Dedifferentiated amniotic fluid mesenchymal stem cell (primary cell): ENCODE results near the gene E4F1.
"Not testable (repeated sequence)": the region's sequence is repeated elsewhere in the genome, so short reads cannot be mapped to it uniquely, and the experiment has no call there.

Experiments used
- DNase-seq: peaks from one replicate; pipeline ENCODE4 v3.0.0-alpha.2; 2016; ENCODE audit errors: extremely low spot score

Gene E4F1

DNA sequence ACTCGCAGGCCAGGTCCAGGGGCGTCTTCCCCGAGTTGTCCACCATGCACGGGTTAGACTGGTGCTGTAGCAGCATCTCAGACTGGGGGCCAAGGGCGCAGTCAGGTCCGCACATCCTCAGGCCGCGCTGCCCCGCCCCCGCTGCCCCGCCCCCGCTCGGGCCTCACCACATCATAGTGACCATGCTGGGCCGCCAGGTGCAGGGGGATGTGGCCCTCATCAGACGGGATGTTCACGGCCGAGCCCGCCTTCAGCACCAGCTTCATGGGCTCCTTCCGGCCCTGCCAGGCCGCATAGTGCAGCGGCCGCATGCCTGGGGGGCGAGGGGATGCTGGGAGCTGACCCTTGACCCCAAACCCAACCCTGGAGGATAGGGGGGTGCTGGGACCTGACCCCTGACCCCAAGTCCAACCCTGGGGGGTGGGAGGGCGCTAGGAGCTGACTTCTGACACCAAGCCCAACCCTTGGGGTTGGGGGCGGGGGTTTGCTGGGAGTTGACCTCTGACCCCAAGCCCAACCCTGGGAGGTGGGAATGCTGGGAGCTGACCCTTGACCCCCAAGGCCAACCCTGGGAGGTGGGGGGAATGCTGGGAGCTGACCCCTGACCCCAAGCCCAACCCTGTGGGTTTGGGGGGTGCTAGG is 34.0 kb upstream of the E4F1 start:
- no peak for DNase-seq

DNA sequence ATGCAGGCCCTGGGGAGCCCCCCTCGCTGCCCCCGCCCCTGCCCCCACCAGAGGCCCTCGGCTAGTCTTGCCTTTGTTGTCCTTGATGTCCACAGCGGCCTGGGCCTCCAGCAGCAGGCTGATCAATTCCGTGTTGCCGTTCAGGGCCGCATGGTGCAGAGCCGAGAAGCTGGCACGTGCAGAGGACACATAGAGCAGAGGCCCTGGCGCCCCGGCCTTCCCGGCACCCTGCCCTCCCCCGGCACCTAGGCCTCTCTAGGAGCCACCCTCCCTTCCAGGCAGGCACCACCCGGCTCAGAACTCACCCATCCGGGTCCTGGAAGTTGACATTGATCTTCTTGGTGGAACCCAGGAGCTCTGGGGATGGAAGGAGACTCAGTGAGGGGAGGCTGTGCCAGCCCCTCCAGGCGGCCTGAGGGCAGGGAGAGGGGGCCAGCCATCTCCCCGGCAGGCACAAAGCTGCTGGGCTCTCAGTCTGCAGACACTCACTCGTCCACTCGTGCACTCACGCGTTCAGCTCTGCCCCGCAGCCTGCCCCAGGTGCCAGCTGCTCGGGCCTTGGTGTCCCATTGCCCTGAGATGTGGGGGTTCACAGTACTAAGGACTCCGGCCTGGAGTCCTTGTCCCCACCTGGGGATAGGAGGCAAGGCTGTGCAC is 33.3 kb upstream of the E4F1 start:
- DNase-seq: no peak

DNA sequence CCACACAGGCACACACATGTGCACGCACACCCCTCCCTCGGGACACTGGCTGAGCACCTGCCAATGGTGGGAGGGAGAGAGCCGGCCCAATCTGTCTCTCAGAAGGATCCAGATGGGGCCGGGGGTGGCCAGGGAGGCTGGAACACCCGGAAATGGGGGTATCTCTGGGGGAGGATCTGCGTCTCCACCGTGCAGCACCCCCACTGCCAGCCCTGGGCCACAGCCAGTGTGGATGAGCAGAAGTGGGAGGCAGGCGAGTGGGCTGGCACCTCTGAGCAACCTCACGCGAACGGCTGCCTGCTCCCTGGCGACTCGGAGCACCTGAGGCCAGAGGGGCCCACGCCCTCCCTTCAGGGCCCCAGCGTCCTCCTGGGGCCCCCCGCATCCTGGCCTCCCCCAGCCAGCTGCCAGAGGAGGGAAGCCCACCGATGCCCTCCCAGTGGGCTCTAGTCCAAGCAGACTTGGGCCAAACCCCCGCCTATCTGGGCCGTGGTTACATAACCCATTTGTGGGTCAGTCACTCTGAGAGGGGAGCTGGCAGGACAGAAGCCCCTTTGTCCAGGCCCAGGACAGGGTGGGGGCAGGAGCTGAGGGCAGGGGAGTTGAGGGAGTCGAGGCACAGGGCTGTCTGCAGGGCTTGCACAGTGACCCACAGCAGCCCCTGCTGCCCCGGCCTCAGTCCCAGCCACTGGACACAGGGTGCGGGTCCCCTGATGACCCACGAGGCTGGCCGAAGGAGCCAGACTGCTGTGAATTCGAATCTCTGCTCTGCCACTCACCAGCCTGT is 32.5 kb upstream of the E4F1 start:
- DNase-seq: no peak

DNA sequence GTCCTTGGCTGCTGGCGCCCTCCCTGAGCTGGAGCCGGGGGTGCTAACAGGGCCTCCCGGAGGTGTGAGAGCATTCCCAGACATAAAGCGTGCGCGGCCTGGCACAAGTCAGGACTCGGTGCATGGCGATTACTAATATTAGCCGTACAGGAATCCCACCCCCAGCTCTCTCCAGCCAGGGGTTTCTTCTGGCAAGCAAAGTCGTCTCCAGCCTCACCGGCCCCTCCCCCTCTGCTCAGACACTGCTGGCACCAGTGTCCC is 32.0 kb upstream of the E4F1 start:
- DNase-seq: no peak

DNA sequence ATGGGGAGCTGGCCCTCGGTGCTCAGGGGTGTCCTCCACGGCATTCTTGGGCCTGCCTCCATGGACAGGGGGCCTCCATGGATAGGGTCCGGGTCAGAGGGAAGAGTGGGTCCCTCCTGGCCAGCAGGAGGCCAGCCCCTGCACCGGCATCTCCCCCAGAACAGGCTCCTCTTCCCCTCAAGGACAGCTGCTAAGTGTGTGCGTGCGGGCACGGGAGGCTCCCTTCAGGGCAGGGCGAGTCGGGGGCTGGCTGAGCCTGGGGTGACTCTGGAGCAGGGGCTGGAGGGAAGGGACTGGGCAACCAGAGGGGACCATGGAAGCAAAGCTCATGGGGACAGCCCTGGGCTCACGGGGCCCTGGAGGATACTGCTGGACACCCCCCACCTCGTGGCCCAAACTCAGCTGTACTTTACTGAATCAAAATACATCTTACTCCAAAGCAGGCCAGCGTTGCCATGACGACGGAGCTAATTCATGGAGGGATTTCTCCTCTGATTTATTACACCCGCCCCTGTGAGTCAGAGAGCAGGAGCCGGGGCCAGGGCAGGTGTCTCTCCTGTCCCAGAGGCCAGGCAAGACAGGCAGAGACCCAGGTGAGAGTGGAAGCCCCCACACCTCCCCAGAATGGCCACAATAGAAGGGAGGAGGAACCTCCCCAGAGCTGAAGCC is 29.1 kb upstream of the E4F1 start:
- no peak for DNase-seq

DNA sequence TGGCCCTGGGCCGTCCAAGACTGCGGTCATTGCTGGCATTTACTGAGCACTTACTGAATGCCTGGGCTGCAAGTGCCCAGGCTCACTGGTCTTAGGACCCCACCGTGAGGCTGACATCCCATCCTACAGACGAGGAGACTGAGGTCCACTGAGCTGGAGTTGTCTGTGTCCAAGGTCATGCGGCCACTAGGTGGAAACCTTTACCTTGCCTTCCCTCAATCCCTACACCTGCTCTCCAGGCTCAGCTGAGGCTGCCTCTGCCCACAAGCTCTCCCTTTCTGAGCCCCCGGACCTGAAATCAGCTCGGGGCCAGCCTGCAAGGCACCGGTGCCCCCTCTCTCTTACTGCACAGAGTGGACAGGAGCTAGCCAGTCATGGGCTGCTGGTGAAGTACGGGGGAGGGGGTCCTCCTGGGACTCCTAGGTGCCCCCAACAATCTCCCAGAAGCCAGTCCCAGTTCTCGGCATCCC is 28.5 kb upstream of the E4F1 start:
- DNase-seq: no peak

DNA sequence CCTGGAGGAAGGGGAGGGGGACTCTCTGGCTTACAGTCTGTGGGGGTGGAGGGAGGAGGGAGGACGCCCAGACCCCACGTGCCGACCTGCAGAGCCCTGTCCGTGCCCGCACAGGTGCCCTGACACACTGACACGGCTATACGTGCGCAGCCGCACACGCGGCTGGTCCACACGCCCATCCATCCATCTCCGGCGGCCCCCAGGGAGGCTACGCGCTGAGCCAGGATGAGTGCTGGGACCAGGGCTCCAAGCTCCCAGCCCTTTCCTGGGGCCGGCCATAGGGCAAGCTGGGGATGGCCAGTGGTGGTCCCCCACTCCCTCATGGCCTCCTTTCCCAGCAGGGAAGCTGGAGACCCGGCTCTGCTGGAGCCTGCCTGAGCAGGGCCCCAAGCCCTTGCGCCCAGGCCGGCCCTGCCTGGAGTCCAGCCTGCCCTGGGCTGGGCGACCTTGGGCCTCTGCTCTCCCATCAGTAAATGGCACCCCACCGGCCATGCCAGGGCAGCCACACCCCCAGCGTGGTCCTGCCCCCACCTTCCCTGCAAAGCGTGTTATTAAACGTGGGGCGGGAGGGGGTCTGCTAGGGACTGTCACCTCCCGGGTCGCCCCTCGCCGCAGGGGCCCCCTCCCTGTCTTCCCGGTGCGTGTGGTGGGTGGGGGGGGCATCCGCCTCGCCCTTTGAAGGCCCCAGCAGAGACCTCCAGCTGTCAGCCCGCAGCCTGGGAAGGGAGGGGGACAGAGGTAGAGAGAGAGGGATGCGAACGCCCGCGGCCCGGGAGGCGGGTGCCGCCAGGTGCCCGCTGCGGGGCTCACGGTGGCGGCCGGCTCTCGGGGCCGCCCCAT is 27.8 kb upstream of the E4F1 start:
- no peak for DNase-seq

DNA sequence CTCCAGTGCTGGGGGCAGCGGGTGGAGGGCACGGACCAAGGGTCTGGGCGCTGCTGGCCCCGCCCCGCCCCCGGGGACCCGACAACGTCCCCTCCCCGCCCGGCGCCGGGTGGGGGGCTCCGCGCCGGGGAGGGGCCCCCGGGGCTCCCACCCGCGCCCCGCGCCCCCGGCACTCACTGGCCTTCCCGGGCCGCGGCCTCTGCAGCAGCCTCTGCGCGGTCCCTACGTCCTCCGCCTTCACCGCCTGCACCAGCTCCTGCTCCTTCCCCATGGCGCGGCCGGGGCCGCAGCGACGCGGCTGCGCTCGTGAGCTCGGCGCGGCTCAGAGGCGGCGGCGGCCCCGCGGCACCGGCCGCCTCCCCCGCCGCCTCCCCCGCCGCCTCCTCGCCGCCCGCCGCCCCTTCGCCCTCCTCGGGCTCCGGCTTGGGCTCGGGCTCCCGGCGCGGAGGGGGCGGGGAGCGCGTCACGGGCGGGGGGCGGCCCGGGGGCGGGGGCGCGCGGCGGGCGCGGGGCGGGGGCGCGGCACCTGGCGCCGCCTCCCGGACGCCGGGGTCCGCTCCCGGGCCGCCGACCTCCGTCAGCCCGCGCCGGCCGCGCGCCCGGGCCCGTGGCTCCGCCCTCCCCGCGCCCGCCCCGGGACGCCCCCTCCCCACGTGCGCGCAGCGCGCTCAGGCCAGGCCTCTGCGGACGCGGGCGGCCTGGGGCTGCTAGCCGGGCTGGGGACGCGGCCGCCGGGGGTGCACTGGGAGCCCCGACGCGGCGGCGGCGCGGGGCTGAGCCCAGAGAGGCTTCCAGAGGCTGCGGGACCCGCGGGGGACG is 27.0 kb upstream of the E4F1 start, which contains the start of gene CASKIN1:
CASKIN1 (minus strand) TSS at position 444 of the 819 bp plus-strand sequence; CDS start at position 271, 173 bp downstream.
- no peak for DNase-seq

DNA sequence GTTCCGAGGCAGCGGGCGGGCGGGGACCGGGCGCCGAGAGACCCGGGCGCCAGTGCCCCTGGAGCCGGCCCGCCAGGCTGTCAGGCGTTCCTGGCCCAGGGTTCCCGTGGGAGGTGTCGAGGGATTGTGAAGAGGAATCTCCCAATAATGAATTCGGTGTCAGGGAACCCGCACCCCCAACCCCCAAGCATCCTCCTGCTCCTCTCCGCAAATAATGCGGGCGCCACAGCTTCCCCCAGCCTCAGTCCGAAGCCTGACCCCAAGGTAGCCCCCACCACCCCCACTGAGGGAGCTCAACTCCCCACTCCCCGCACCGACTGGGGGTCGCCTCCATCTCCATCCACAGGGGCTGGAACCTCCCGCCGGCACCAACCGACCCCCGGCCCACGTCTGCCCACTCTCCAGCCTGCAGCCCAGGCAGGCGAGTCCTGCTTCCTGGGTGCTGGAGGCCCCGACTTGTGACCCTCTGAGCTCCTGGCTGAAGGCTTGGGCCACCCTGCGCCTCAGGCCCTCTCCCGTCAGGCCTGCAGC is 26.3 kb upstream of the E4F1 start:
- DNase-seq: no peak

DNA sequence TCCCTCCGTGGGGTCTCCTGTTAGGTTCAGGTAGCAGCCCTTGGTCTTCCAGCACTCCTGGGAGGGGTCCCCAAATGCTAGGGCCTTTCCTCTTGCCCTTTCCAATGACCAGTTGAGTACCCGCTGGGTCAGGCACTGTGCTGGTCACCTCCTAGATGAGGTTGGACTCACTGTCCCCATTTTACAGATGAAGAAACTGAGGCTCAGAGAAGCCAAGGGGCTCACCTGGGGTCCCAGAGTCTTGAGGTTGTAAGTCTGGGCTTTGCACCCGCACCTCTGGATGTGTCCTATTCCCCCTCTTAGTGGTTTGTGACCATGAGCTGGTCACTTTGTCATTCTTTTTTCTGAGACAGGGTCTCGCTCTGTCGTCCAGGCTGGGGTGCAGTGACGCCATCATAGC is 25.6 kb upstream of the E4F1 start:
- no peak for DNase-seq

DNA sequence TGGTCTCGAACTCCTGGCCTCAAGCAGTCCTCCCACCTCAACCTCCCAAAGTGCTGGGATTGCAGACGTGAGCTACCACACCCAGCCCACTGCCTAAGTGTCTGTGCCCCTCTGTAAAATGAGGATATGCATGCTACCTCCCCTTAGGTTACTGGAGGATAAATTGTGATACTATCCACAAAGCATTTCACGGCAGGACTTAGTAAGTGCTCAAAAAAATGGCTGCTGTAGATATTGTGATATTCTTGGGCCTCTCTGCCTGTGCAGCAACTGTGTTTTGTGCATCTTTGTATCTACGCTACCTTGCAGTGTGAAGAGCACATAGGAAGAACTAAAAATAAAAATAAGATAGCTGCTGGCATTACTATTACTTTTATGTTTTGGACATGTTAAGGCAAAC is 25.1 kb upstream of the E4F1 start:
- DNase-seq: no peak

DNA sequence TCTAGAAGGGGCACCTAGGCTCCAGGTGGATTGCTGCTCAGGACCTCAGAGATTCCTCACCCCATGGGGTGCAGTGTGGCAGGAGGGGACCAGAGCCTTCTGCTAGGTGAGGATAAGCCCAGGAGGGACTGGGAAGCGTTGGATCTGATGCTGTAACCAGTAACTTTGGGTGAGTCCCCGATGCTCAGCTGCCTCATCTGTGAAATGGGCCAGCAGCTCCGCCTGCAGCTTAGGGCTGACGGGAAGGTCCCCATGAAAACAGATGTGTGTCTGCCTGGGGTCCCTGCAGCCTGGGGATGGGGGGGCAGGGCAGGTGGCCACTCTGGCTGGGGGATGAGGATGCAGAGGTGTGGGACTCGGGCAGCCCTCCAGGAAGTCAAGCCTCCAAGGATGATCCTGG is 24.3 kb upstream of the E4F1 start:
- DNase-seq: no peak

DNA sequence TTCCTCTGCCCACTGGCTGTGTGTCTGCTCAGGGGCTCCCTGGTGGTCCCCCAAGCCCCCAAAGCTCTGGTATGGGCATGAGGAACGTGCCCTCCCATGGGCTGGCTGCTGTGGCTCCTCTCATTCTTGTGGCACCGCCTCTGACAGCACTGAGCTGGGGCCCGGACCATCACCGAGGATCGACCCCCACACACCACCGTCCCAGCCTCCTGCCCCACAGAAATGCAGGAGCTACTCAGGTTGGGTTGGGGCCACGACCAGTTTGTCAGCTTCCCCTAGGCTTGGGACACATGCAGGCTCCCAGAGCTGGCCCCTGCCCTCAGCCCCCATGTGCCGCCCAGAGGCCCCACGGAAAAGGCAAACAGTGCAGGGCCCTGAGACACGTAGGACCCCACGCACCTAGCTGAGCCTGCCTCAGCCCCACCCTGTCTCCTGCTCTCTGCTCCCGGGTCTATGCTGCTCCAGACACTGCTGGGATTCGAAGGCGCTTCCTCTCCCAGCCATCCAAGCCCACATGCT is 23.7 kb upstream of the E4F1 start:
- DNase-seq: no peak

DNA sequence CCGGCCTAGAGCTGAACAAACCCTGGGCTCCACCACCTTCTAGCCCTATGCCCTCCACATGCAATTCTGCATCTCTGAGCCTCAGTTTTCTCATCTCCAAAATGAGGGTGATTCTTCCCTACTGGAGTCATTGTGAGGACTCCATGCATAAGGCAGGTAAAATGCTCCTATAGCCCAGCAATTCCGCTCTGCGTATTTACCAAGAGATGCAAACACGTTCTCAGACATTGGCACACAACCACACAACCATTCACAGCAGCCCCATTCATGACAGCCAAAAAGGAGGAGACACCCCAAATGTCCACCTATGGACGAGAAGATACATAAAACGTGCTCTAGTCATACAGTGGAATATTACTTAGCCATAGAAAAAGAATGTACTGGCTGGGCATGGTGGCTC is 23.1 kb upstream of the E4F1 start:
- DNase-seq: no peak

DNA sequence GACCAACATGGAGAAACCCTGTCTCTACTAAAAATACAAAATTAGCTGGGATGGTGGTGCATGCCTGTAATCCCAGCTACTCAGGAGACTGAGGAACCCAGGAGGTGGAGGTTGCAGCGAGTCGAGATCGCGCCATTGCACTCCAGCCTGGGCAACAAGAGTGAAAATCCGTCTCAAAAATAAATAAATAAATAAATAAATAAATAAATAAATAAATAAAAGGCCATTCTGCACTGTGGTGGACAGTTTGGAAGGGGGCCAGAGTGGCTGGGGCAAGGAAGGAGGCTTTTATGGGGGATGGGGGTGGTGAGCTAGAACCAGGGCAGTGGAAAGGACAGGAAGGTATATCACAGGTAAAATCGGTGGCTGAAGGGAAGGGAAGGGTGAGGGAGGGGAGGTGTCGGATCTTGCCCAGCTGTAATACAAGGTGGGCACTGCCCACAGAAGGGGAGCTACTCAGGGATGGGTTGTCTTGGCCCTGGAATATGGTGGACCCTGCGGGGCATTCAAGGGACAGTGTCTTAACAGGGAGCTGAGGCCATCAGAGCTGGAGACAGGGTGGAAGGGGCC is 20.2 kb upstream of the E4F1 start:
- not testable (repeated sequence) for DNase-seq

DNA sequence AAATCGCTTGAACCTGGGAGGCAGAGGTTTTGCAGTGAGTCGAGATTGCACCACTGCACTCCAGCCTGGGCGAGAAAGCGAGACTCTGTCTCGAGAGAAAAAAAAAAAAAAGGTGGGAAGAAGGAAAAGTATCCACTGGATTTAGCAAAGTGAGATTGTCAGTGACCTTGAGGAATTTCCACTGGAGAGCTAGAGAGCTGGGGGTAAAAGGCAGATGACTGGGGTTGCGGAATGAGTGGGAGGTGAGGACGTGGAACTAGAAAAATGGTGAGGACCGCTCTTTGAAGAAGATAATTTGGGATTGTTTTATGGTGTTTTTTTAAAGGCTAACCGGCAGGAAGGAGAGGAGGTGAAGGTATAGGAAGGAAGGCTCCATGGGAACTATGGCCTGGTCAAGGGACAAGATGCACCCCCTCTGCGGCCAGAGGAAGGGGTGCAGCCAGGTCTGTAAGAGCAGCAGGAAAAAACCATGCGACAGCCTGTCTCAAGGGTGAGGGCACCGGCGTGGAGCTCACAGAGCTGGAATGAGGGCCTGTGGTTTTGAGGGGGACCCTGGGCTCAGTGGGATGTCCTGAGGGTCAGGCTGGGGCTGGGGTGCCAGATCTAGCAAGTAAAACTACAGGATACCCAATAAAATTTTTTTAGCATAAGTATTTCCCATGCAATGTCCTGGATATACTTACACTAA is 18.8 kb upstream of the E4F1 start:
- DNase-seq: no peak

DNA sequence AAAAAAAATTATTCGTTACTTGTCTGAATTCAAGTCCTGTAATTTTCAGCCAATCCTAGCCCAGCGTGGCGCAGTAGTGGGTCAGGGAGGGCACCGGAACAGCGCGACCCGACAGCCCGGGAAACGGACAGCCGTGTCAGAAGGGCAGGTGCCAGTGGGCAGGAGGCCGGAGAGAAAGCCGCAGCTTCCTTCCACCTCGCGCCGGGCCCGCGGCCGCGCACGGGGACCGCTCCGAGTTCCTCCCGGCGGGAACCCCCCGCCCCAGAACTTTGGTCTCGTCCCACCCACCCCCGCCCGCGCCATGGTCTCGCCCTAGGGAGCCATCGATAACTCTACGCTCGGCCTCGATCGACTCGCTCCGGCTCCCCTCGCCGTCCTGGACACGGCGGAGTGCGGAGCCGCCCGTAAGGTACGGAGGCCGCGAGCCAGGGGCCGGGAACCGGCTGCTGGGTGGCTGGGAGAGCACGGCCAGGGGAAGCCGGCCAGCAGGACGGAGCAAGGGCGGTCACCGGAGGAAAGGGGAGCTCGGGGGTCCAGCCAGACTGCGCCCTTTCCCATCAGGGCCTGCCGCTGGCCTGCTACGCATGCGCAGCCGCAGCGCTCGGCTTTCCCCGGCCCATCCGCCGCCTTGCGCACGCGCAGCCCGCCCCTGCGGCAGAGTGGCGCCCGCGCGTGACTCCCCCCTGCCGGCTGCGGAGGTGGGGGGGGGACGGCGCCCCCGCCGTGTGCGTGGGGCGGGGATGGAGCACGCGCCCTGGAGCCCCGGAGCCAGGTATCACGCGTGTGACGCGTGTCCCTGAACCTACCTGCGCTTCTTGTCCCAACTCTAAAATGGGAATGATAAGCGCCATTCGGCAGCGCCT is 18.1 kb upstream of the E4F1 start, which contains the start of gene MLST8:
MLST8 (plus strand) TSS at position 351 of the 863 bp plus-strand sequence. CDS start 632 bp downstream, outside the sequence.
- DNase-seq: peak; percentile 79

DNA sequence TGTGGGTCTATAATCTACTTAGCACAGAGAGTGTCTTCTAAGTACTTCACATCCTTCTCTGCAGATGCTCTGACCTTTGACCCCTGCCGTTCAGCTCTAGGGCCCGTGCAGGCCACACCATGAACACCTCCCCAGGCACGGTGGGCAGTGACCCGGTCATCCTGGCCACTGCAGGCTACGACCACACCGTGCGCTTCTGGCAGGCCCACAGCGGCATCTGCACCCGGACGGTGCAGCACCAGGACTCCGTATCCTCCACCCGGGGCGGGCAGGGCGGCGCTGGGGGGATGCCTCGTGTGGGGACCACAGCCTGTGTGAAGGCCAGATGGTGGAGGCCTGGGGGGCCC is 17.5 kb upstream of the E4F1 start:
- DNase-seq: no peak
